HEK293T (cell line): ENCODE results near the gene LRP2BP.
"Not testable (repeated sequence)": the region's sequence is repeated elsewhere in the genome, so short reads cannot be mapped to it uniquely, and the experiment has no call there.

ENCODE experiments used
- CTCF ChIA-PET: fragments of 350-600 bp; formaldehyde crosslinking; extraction: SDS; loops from one replicate; lab custom pipeline; 2021; ENCODE audit warnings: antibody characterized with exemption, inconsistent platforms; lab: Yijun Ruan, JAX
- POLR2A ChIA-PET: fragments of 350-600 bp; formaldehyde crosslinking; extraction: SDS; loops from one replicate; lab custom pipeline; 2020; ENCODE audit warnings: antibody characterized with exemption, inconsistent platforms; lab: Yijun Ruan, JAX
- DNase-seq: peaks from one replicate; pipeline ENCODE4 v3.0.0; 2012; ENCODE audit warnings: mixed read lengths; ENCODE audit errors: extremely low spot score
- ARNT ChIP-seq: fragments of 450-650 bp; IDR thresholded peaks from 2 replicates; pipeline ENCODE4 v1.6.1; 2017; ENCODE audit warnings: mild to moderate bottlenecking
- BHLHE40 ChIP-seq: fragments of 450-650 bp; IDR thresholded peaks from 2 replicates; pipeline ENCODE4 v1.6.1; 2016; ENCODE audit warnings: mild to moderate bottlenecking, moderate library complexity, borderline replicate concordance
- CTBP1 ChIP-seq: fragments of 450-650 bp; IDR thresholded peaks from 2 replicates; pipeline ENCODE4 v1.6.1; 2016; ENCODE audit warnings: borderline replicate concordance
- ELF4 ChIP-seq: fragments of 450-650 bp; IDR thresholded peaks from 2 replicates; pipeline ENCODE4 v1.6.1; 2017; ENCODE audit warnings: antibody characterized with exemption
- FOXA1 ChIP-seq: fragments of 450-650 bp; IDR thresholded peaks from 2 replicates; pipeline ENCODE4 v1.6.1; 2016; ENCODE audit warnings: mild to moderate bottlenecking
- FOXK2 ChIP-seq: fragments of 450-650 bp; IDR thresholded peaks from 2 replicates; pipeline ENCODE4 v1.6.1; 2016; ENCODE audit warnings: mild to moderate bottlenecking
- FOXM1 ChIP-seq: fragments of 450-650 bp; IDR thresholded peaks from 2 replicates; pipeline ENCODE4 v1.6.1; 2017; ENCODE audit warnings: mild to moderate bottlenecking, borderline replicate concordance
- HDGF ChIP-seq: fragments of 450-650 bp; IDR thresholded peaks from 2 replicates; pipeline ENCODE4 v1.6.1; 2017; ENCODE audit warnings: antibody characterized with exemption, borderline replicate concordance
- L3MBTL2 ChIP-seq: fragments of 450-650 bp; conservative IDR thresholded peaks from 2 replicates; pipeline ENCODE4 v1.6.1; 2016; ENCODE audit warnings: mild to moderate bottlenecking
- LEF1 ChIP-seq: fragments of 450-650 bp; IDR thresholded peaks from 2 replicates; pipeline ENCODE4 v1.6.1; 2017; ENCODE audit warnings: mild to moderate bottlenecking, borderline replicate concordance
- NFRKB ChIP-seq: fragments of 450-650 bp; IDR thresholded peaks from 2 replicates; pipeline ENCODE4 v1.6.1; 2016; ENCODE audit warnings: mild to moderate bottlenecking, moderate library complexity
- SP1 ChIP-seq: fragments of 450-650 bp; IDR thresholded peaks from 2 replicates; pipeline ENCODE4 v1.6.1; 2017
- SUZ12 ChIP-seq: fragments of 450-650 bp; IDR thresholded peaks from 2 replicates; pipeline ENCODE4 v1.6.1; 2016; ENCODE audit warnings: mild to moderate bottlenecking
- TARDBP ChIP-seq: fragments of 450-650 bp; IDR thresholded peaks from 2 replicates; pipeline ENCODE4 v1.6.1; 2016
- ZNF384 ChIP-seq: fragments of 450-650 bp; IDR thresholded peaks from 2 replicates; pipeline ENCODE4 v1.6.1; 2016
- TF ChIP-seq, protein P1 (sequence below): fragments of 450-650 bp; IDR thresholded peaks from 2 replicates; pipeline ENCODE4 v1.6.1; 2016

Gene LRP2BP

GRCh38 chr4:185371702-185372101 is 24.0 kb downstream of the LRP2BP start:
- DNase-seq = no peak
- no peak for TF ChIP-seq NFRKB
- no peak for TF ChIP-seq LEF1
- TF ChIP-seq FOXA1 = no peak
- TF ChIP-seq FOXM1 = no peak
- no peak for TF ChIP-seq CTBP1
- TF ChIP-seq HDGF = no peak
- no peak for TF ChIP-seq SP1
- ChIA-PET CTCF (no interaction called here), POLR2A (no interaction called here)

- TF ChIP-seq ZNF384 = no peak
- no peak for TF ChIP-seq TARDBP
- TF ChIP-seq, protein P1, sequence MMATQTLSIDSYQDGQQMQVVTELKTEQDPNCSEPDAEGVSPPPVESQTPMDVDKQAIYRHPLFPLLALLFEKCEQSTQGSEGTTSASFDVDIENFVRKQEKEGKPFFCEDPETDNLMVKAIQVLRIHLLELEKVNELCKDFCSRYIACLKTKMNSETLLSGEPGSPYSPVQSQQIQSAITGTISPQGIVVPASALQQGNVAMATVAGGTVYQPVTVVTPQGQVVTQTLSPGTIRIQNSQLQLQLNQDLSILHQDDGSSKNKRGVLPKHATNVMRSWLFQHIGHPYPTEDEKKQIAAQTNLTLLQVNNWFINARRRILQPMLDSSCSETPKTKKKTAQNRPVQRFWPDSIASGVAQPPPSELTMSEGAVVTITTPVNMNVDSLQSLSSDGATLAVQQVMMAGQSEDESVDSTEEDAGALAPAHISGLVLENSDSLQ = no peak
- no peak for TF ChIP-seq LEF1
- no peak for TF ChIP-seq NFRKB
- no peak for TF ChIP-seq L3MBTL2
- TF ChIP-seq ARNT = no peak
- DNase-seq = no peak
- ChIA-PET CTCF (no interaction called here), POLR2A (no interaction called here)
These were observed 25.3 kb downstream of the LRP2BP start for GRCh38 chr4:185370268-185370949.

DNA sequence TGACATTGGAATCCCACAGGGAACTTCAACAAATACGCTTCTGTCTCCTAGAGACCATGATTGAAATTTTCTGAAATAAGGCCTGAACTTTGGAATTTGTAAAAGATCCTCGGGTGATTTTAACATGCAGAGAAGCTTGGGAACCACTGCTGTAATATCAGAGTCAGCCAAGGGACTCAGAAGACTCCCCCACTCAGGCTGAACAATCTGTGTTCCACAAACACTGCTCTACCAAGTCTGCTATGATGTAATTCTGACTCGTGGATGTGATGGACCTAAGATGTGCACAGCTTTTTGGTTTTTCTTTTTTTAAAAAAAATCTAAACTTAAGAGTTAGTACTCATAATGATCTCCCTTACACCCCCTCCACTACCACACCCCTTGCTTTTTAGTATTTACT is 26.0 kb downstream of the LRP2BP start:
- TF ChIP-seq SUZ12 (no peak), TARDBP (no peak), FOXK2 (no peak), SP1 (no peak), CTBP1 (no peak), FOXA1 (no peak), L3MBTL2 (no peak), BHLHE40 (no peak), FOXM1 (no peak), LEF1 (no peak)
- TF ChIP-seq, protein P1 = no peak
- POLR2A ChIA-PET = no interaction called here
- CTCF ChIA-PET = no interaction called here
- no peak for DNase-seq

DNA sequence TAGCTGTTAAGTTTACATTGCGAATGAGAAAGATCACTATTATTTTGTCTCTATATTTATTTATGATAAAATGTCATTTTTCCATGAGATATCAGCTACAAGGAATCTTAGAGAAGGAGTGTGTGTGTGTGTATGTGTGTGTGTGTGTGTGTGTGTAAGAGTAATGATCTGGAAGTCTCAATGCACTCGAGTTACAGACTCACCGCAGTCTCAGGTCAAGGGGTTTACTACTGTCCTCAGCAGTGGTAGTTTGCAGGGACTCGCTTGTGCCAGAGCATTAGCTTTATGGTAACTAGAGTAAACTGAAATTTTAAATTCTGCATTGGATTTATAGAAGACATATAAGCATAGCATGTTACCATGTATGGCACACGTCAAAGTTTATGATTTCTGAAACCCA is 30.8 kb downstream of the LRP2BP start:
- TF ChIP-seq SP1 (no peak), TARDBP (no peak), FOXA1 (no peak), ARNT (no peak), ZNF384 (no peak), CTBP1 (no peak), L3MBTL2 (no peak), ELF4 (no peak), LEF1 (no peak), HDGF (no peak), SUZ12 (no peak), FOXM1 (no peak), BHLHE40 (no peak), FOXK2 (no peak), NFRKB (no peak)
- TF ChIP-seq, protein P1 = no peak
- DNase-seq = no peak
- CTCF ChIA-PET = no interaction called here
- POLR2A ChIA-PET = interaction anchor here (2.1 kb wide), 1 partner anchor 32 kb away, joined by 6 read pairs; the partner anchor contains the start of gene ANKRD37

DNA sequence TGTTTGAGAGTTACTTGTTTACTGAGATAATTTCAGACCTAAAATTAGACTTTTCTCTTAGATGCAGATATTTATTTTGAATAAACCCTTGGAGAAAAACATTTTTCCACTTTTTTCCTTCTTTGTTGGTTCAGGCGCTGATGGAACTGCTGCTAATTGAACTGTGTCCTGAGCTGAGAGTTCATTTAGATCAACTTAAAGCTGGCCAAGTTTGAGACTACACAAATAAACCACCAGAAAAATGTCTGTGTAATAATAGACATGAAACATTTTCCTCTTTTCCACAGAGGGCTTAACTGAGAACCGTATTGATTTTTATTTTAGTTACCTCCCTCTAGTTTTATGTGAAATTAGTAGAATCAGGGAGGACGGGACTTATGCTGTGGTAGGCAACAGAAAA is 32.5 kb downstream of the LRP2BP start:
- CTCF ChIA-PET = no interaction called here
- TF ChIP-seq TARDBP (no peak), L3MBTL2 (no peak), BHLHE40 (no peak), ARNT (no peak), FOXK2 (no peak), FOXA1 (no peak), SP1 (no peak), SUZ12 (no peak), FOXM1 (no peak), NFRKB (no peak), ELF4 (no peak), HDGF (no peak), CTBP1 (no peak), ZNF384 (no peak), LEF1 (no peak)
- TF ChIP-seq, protein P1 = no peak
- POLR2A ChIA-PET = interaction anchor here (2.1 kb wide), 1 partner anchor 33 kb away, joined by 6 read pairs; the partner anchor contains the start of gene ANKRD37
- no peak for DNase-seq

- CTCF ChIA-PET, POLR2A ChIA-PET, DNase-seq: not testable (repeated sequence)
These were observed 33.2 kb downstream of the LRP2BP start for GRCh38 chr4:185362570-185362969.
